ENCODE data around the gene CALHM2.
A peak's percentile ranks its signal among the peaks of the same experiment; 100 is the strongest.

The CALHM2 gene

DNA sequence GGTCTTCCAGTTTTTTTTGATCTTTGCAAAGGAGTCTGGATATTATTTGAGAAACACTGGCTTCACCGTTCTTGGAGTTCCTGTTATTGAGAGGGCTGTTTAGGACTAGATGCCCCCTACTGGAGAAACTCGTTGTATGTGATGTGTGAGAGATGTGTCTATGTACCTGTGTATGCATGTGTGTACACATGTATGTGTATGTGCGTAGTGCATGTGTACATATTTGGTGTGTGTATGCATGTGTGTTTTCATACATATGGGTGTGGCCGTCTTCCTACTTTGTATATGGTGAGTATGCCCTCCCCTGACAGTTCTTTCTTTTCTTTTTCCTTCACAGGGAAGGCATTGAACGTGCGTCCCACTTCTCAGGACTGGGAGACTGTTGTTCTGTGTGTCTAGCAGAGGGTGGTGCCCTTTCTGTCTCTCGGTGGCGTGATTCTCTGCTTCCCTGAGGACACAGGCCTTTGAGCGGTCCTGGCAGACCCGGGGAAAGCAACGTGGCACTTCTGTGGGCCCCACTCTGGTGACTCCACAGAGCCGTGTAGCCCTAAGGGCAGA lies 29.9 kb upstream of the CALHM2 start:
- DNase-seq (ENCODE audit: low read depth, low spot score) = no peak
- no peaks in the 10 kb centered on the region for H3K36me3 ChIP-seq (ENCODE audit: insufficient read depth, insufficient read length, low read length)
- no peak overlapping the region for H3K4me3 ChIP-seq (ENCODE audit: insufficient read length, low read depth)
- H3K9me3 ChIP-seq (ENCODE audit: insufficient read depth, low read length) = no peaks in the 10 kb centered on the region
- H3K27me3 ChIP-seq (ENCODE audit: insufficient read depth, insufficient read length) = no peaks in the 10 kb centered on the region
- peaks cover 7% of the 10 kb centered on the region for H3K4me1 ChIP-seq (ENCODE audit: insufficient read depth, insufficient read length)
- no peak overlapping the region for H3K9ac ChIP-seq (ENCODE audit: insufficient read length, low read depth)
- TF ChIP-seq ZNF274 (IDR thresholded peaks at IDR 0.05; ENCODE audit: low read depth, low read length) = no peak
- TF ChIP-seq YY1 (IDR thresholded peaks at IDR 0.05; ENCODE audit: insufficient read depth, insufficient read length) = no peak
- no peak for TF ChIP-seq SUZ12 (IDR thresholded peaks at IDR 0.05; ENCODE audit: extremely low read depth, insufficient read depth, insufficient read length)

GRCh38 chr10:103480521-103480920 lies 28.4 kb upstream of the CALHM2 start:
- Histone ChIP-seq H3K4me1 (ENCODE audit: insufficient read depth, insufficient read length) (peaks cover 15% of the 10 kb centered on the region), H3K36me3 (ENCODE audit: insufficient read depth, insufficient read length, low read length) (no peaks in the 10 kb centered on the region), H3K9ac (ENCODE audit: insufficient read length, low read depth) (no peak overlapping the region), H3K4me3 (ENCODE audit: insufficient read length, low read depth) (no peak overlapping the region), H3K9me3 (ENCODE audit: insufficient read depth, low read length) (no peaks in the 10 kb centered on the region), H3K27me3 (ENCODE audit: insufficient read depth, insufficient read length) (no peaks in the 10 kb centered on the region)
- TF ChIP-seq YY1 (IDR thresholded peaks at IDR 0.05; ENCODE audit: insufficient read depth, insufficient read length) (no peak), SUZ12 (IDR thresholded peaks at IDR 0.05; ENCODE audit: extremely low read depth, insufficient read depth, insufficient read length) (no peak), ZNF274 (IDR thresholded peaks at IDR 0.05; ENCODE audit: low read depth, low read length) (no peak)
- DNase-seq (ENCODE audit: low read depth, low spot score) = no peak

- Histone ChIP-seq H3K9ac (ENCODE audit: insufficient read length, low read depth) (no peak within 1 kb of the TSS), H3K36me3 (ENCODE audit: insufficient read depth, insufficient read length, low read length) (no peaks in the 10 kb centered on the region), H3K9me3 (ENCODE audit: insufficient read depth, low read length) (no peaks in the 10 kb centered on the region), H3K4me1 (ENCODE audit: insufficient read depth, insufficient read length) (peaks cover 15% of the 10 kb centered on the region), H3K4me3 (ENCODE audit: insufficient read length, low read depth) (no peak within 1 kb of the TSS), H3K27me3 (ENCODE audit: insufficient read depth, insufficient read length) (no peaks in the 10 kb centered on the region)
- no peak for DNase-seq (ENCODE audit: low read depth, low spot score)
- TF ChIP-seq SUZ12 (IDR thresholded peaks at IDR 0.05; ENCODE audit: extremely low read depth, insufficient read depth, insufficient read length) (no peak), ZNF274 (IDR thresholded peaks at IDR 0.05; ENCODE audit: low read depth, low read length) (no peak), YY1 (IDR thresholded peaks at IDR 0.05; ENCODE audit: insufficient read depth, insufficient read length) (no peak)
These were observed 27.0 kb upstream of the CALHM2 start, which contains the start of gene CALHM3 for GRCh38 chr10:103479135-103479534. TSS of gene CALHM3 (minus strand) at chr10:103479240. CDS start at chr10:103479032, 208 bp downstream.

- TF ChIP-seq ZNF274 (IDR thresholded peaks at IDR 0.05; ENCODE audit: low read depth, low read length) = no peak
- TF ChIP-seq SUZ12 (IDR thresholded peaks at IDR 0.05; ENCODE audit: extremely low read depth, insufficient read depth, insufficient read length) = no peak
- no peak for TF ChIP-seq YY1 (IDR thresholded peaks at IDR 0.05; ENCODE audit: insufficient read depth, insufficient read length)
- H3K4me3 ChIP-seq (ENCODE audit: insufficient read length, low read depth) = no peak overlapping the region
- no peaks in the 10 kb centered on the region for H3K27me3 ChIP-seq (ENCODE audit: insufficient read depth, insufficient read length)
- H3K36me3 ChIP-seq (ENCODE audit: insufficient read depth, insufficient read length, low read length) = no peaks in the 10 kb centered on the region
- H3K4me1 ChIP-seq (ENCODE audit: insufficient read depth, insufficient read length) = peaks cover 15% of the 10 kb centered on the region
- no peak for DNase-seq (ENCODE audit: low read depth, low spot score)
- H3K9me3 ChIP-seq (ENCODE audit: insufficient read depth, low read length) = no peaks in the 10 kb centered on the region
- no peak overlapping the region for H3K9ac ChIP-seq (ENCODE audit: insufficient read length, low read depth)
These were observed 26.5 kb upstream of the CALHM2 start for GRCh38 chr10:103478671-103479070.

DNA sequence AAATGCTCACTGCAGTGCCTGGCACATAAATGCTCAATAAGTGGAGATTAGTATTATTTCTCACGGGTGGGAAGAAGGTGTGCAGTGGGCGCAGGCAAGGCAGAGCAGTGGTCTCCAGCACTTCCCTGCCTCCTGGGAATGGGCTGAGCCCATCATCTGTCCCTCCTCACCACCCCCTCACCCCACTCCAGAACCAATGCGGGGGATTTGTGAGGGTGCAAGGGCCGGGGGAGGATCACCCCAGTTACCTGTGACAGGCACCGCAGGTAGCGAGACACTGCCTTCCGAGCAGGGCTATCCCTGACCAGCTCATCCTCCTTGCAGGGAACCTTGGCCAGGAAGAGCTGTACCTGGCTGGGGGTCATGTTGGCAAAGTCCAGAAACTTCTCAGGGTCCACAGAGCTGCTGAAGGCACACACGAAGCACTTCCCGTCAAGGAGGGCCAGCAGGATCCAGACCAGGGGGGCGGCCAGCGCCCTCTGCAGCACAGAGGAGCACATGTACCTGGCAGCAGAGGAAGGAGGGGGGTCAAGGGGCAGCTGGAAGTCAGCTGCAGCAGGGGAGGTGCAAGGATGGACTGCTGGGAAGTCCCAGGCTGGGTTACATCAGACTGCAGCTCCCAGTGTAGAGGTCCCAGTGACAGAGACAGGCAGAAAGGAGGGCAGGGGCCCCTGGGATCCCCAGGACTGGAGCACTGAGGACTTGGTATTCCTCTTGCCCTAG lies 24.0 kb upstream of the CALHM2 start:
- peak; percentile 43 for DNase-seq (ENCODE audit: low read depth, low spot score)
- Histone ChIP-seq H3K4me1 (ENCODE audit: insufficient read depth, insufficient read length) (peaks cover 22% of the 10 kb centered on the region), H3K27me3 (ENCODE audit: insufficient read depth, insufficient read length) (no peaks in the 10 kb centered on the region), H3K4me3 (ENCODE audit: insufficient read length, low read depth) (no peak overlapping the region), H3K9me3 (ENCODE audit: insufficient read depth, low read length) (no peaks in the 10 kb centered on the region), H3K36me3 (ENCODE audit: insufficient read depth, insufficient read length, low read length) (no peaks in the 10 kb centered on the region), H3K9ac (ENCODE audit: insufficient read length, low read depth) (peak overlapping the region; percentile 15)
- TF ChIP-seq YY1 (IDR thresholded peaks at IDR 0.05; ENCODE audit: insufficient read depth, insufficient read length) (no peak), SUZ12 (IDR thresholded peaks at IDR 0.05; ENCODE audit: extremely low read depth, insufficient read depth, insufficient read length) (no peak), ZNF274 (IDR thresholded peaks at IDR 0.05; ENCODE audit: low read depth, low read length) (no peak)

DNA sequence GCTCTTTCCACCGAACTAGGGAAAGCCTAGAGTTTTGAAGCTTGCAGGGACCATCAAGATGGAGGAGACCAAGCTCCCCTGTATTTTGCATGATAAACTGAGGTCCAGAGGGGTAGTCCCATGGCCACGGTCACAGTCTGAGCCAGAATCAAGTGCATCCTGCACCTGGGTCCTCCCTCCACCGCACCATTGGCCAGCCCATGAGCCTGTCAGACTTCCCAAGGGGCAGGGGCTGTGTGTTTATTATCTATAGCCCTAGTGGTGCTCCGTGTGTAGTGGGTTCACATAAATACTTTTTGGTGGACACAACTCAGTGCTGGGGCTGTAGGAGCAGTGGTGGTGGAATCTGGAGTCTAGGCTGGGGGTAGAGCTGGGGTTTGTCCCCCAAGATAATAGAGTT lies 23.3 kb upstream of the CALHM2 start:
- no peak for TF ChIP-seq YY1 (IDR thresholded peaks at IDR 0.05; ENCODE audit: insufficient read depth, insufficient read length)
- no peak for TF ChIP-seq ZNF274 (IDR thresholded peaks at IDR 0.05; ENCODE audit: low read depth, low read length)
- TF ChIP-seq SUZ12 (IDR thresholded peaks at IDR 0.05; ENCODE audit: extremely low read depth, insufficient read depth, insufficient read length) = no peak

GRCh38 chr10:103474077-103474476 lies 21.9 kb upstream of the CALHM2 start:
- no peak overlapping the region for H3K4me3 ChIP-seq (ENCODE audit: insufficient read length, low read depth)
- H3K27me3 ChIP-seq (ENCODE audit: insufficient read depth, insufficient read length) = no peaks in the 10 kb centered on the region
- no peaks in the 10 kb centered on the region for H3K9me3 ChIP-seq (ENCODE audit: insufficient read depth, low read length)
- H3K36me3 ChIP-seq (ENCODE audit: insufficient read depth, insufficient read length, low read length) = no peaks in the 10 kb centered on the region
- H3K4me1 ChIP-seq (ENCODE audit: insufficient read depth, insufficient read length) = peaks cover 18% of the 10 kb centered on the region
- no peak overlapping the region for H3K9ac ChIP-seq (ENCODE audit: insufficient read length, low read depth)
- no peak for DNase-seq (ENCODE audit: low read depth, low spot score)
- TF ChIP-seq YY1 (IDR thresholded peaks at IDR 0.05; ENCODE audit: insufficient read depth, insufficient read length) (no peak), ZNF274 (IDR thresholded peaks at IDR 0.05; ENCODE audit: low read depth, low read length) (no peak), SUZ12 (IDR thresholded peaks at IDR 0.05; ENCODE audit: extremely low read depth, insufficient read depth, insufficient read length) (no peak)

More for the DNA sequence above, 23.3 kb upstream of the CALHM2 start:
- Histone ChIP-seq H3K9me3 (ENCODE audit: insufficient read depth, low read length) (no peaks in the 10 kb centered on the region), H3K4me1 (ENCODE audit: insufficient read depth, insufficient read length) (peaks cover 22% of the 10 kb centered on the region), H3K4me3 (ENCODE audit: insufficient read length, low read depth) (no peak overlapping the region), H3K36me3 (ENCODE audit: insufficient read depth, insufficient read length, low read length) (no peaks in the 10 kb centered on the region), H3K27me3 (ENCODE audit: insufficient read depth, insufficient read length) (no peaks in the 10 kb centered on the region), H3K9ac (ENCODE audit: insufficient read length, low read depth) (no peak overlapping the region)
- DNase-seq (ENCODE audit: low read depth, low spot score) = no peak

Data from NT2/D1 (cell line).